ENCODE data around the gene TRERF1.

TRERF1 gene

GRCh38 chr6:42297661-42298060 lies 154.1 kb downstream of the TRERF1 start:
- TF ChIP-seq, protein P1, sequence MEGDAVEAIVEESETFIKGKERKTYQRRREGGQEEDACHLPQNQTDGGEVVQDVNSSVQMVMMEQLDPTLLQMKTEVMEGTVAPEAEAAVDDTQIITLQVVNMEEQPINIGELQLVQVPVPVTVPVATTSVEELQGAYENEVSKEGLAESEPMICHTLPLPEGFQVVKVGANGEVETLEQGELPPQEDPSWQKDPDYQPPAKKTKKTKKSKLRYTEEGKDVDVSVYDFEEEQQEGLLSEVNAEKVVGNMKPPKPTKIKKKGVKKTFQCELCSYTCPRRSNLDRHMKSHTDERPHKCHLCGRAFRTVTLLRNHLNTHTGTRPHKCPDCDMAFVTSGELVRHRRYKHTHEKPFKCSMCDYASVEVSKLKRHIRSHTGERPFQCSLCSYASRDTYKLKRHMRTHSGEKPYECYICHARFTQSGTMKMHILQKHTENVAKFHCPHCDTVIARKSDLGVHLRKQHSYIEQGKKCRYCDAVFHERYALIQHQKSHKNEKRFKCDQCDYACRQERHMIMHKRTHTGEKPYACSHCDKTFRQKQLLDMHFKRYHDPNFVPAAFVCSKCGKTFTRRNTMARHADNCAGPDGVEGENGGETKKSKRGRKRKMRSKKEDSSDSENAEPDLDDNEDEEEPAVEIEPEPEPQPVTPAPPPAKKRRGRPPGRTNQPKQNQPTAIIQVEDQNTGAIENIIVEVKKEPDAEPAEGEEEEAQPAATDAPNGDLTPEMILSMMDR (IDR thresholded peaks at IDR 0.05): no peak
- DNase-seq (ENCODE audit: low spot score): no peak
- Histone ChIP-seq H3K4me3 (no peak overlapping the region), H3K27ac (no peak overlapping the region)

DNA sequence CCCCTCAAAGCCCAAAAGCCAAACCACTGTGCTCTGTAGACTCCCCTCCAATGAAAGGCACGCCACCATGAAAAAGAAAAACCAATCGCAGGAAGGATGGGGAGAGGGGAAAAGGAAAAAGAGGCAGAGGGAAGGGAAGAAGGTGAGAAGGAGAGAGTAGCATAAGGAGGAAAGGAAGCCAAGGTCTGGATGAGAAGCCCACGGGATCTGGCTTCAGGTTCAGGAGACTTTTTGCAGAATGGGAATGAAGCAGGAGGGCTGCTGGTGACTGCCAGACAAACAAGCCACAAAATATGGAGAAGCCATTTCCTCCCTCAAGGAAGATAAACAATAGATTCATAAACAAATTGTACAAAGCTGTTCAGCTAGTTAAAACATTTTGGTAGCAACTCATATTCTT lies 155.1 kb downstream of the TRERF1 start:
- H3K4me3 ChIP-seq: no peak overlapping the region
- no peak for DNase-seq (ENCODE audit: low spot score)
- TF ChIP-seq, protein P1 (IDR thresholded peaks at IDR 0.05): no peak
- H3K27ac ChIP-seq: no peak overlapping the region

DNA sequence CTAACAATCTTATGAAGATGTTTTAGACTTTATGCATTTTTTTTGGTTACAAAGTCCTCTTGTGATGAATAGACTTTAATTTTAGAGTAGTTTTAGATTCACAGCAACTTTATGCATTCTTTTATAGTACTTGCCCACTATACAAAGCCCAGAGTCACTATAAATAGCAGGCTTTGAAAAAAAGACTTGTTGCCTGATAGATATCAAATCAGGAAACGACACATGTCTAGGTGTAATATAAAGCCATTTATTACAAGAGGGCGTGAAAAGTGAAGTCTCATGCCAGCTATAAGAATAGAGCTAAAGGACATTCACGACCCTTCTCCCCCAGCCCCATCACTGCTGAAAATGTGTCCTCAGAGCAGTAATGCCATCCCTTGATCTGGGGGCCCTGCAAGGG lies 156.0 kb downstream of the TRERF1 start:
- Histone ChIP-seq H3K4me3 (no peak overlapping the region), H3K27ac (no peak overlapping the region)
- TF ChIP-seq, protein P1 (IDR thresholded peaks at IDR 0.05): no peak
- DNase-seq (ENCODE audit: low spot score): no peak

DNA sequence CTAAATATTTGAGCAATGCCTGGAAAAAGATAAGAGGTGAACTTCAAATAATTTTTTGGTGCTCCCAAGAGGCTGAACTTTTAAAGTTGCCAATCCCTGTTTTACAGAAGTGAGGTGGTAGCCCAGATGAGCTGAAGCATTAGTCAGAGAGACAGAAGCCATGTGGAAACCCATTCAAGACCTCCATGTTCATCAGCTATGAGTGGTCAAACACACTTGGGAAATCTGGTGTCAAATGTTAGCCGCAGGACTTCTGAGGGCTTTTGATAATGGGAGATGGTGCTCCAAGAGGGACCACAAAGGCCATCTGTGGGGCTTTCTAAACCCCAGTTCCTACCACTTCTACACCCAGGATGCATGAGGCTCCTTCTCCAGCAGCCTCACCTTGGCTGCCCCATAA lies 156.5 kb downstream of the TRERF1 start:
- no peak for DNase-seq (ENCODE audit: low spot score)
- no peak overlapping the region for H3K27ac ChIP-seq
- TF ChIP-seq, protein P1 (IDR thresholded peaks at IDR 0.05): no peak
- H3K4me3 ChIP-seq: no peak overlapping the region

DNA sequence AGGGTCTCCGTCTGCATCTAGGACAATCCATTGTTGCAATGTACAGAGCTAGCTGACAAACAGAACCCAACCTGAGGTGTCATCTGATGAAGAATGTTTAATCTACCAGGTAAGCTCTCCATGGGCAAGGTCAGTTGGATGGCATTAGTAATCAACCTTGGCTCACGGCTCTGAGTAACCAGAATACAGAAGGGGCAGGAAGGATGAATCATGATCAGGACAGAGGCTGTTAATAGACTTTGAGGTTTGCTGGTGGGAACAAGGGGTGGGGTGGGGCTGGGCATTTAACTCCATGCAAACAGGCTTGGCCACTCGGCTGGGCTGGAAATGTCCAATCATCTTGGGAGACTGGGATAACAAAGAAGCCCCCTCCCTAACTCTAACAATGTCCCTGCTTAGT lies 157.0 kb downstream of the TRERF1 start:
- TF ChIP-seq, protein P1 (IDR thresholded peaks at IDR 0.05): no peak
- no peak for DNase-seq (ENCODE audit: low spot score)
- no peak overlapping the region for H3K27ac ChIP-seq
- no peak overlapping the region for H3K4me3 ChIP-seq

- Histone ChIP-seq H3K4me3 (no peak overlapping the region), H3K27ac (no peak overlapping the region)
- no peak for DNase-seq (ENCODE audit: low spot score)
- TF ChIP-seq, protein P1 (IDR thresholded peaks at IDR 0.05): no peak
Observed at GRCh38 chr6:42293386-42293977, 158.2 kb downstream of the TRERF1 start.

DNA sequence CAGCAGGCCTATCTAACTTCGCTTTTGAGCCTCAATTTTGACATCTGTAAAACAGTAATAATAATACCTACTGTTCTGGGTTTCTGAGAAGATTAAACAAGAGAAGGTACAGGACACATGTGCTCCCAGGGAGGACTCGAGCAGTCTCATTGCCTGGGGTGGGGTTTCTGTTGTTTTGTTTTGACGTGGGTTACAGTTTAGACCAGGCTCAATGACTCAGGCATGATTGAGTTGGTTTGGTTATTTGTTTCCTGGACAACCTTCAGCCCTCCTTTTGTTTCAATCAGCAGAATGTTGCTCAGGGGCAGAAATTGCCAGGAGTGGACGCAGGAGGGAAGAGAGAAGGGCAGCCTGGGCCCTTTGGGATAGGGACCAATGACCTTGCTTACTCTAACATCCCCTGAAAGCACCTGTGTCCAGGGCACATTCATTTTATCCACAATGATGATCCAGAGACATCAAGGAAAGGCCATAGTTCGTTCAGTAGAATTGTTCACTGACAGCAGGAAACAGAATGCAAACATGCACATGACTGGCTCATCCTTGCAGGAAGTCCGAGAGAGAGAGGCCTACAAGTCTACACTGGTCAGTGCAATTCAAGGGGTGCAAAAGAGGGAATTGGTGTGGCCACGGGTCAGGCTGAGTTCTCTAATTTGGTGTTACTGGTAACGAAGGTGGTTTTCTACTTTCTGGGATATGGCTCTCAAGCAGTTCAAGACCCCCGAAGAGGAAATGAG lies 159.6 kb downstream of the TRERF1 start:
- H3K4me3 ChIP-seq: no peak overlapping the region
- no peak for DNase-seq (ENCODE audit: low spot score)
- H3K27ac ChIP-seq: no peak overlapping the region
- TF ChIP-seq, protein P1 (IDR thresholded peaks at IDR 0.05): no peak
